HG03520 (cell line): ENCODE results near the gene ELMO3.
A peak's percentile ranks its signal among the peaks of the same experiment; 100 is the strongest.

Experiments
- ATAC-seq: cut with Tn5 transposase; IDR thresholded peaks from one replicate; pipeline ENCODE4 v1.9.1; 2021; ENCODE audit warnings: mild to moderate bottlenecking, moderate library complexity; ENCODE audit not compliant: unreplicated experiment

The ELMO3 gene

GRCh38 chr16:67163164-67163998 lies 35.5 kb upstream of the ELMO3 start:
- no peak for ATAC-seq

- ATAC-seq: no peak
These were observed 34.9 kb upstream of the ELMO3 start for GRCh38 chr16:67163999-67164558.

GRCh38 chr16:67164599-67165061 lies 34.3 kb upstream of the ELMO3 start, which contains the start of gene HSF4:
Gene HSF4 (plus strand): TSS chr16:67164745. CDS start chr16:67164812, 67 bp downstream.
- no peak for ATAC-seq

GRCh38 chr16:67165121-67166078 lies 33.5 kb upstream of the ELMO3 start:
- ATAC-seq: no peak

- no peak for ATAC-seq
These were observed 32.8 kb upstream of the ELMO3 start for GRCh38 chr16:67166110-67166547.

GRCh38 chr16:67166598-67167168 lies 32.2 kb upstream of the ELMO3 start:
- ATAC-seq: no peak

- ATAC-seq: no peak
These were observed 31.3 kb upstream of the ELMO3 start for GRCh38 chr16:67167588-67167987.

GRCh38 chr16:67169011-67169451 lies 29.9 kb upstream of the ELMO3 start:
- ATAC-seq: no peak

GRCh38 chr16:67169642-67170167 lies 29.2 kb upstream of the ELMO3 start:
- no peak for ATAC-seq

GRCh38 chr16:67170168-67170948 lies 28.6 kb upstream of the ELMO3 start, which contains the start of gene NOL3:
Gene NOL3 (plus strand): TSS chr16:67170538.
- ATAC-seq: peak; percentile 34

GRCh38 chr16:67170949-67171649 lies 27.8 kb upstream of the ELMO3 start:
- ATAC-seq: no peak

GRCh38 chr16:67173323-67173722 lies 25.6 kb upstream of the ELMO3 start:
- ATAC-seq: no peak

- ATAC-seq: no peak
These were observed 24.9 kb upstream of the ELMO3 start for GRCh38 chr16:67173808-67174705.

- ATAC-seq: no peak
These were observed 24.2 kb upstream of the ELMO3 start for GRCh38 chr16:67174706-67175231.

- no peak for ATAC-seq
These were observed 22.3 kb upstream of the ELMO3 start for GRCh38 chr16:67176662-67177061.

- ATAC-seq: no peak
These were observed 20.9 kb upstream of the ELMO3 start for GRCh38 chr16:67177743-67178699.
